H1 (cell line): ENCODE data around the gene DDX50. TPM values are rescaled to one million over a fixed set of nuclear protein-coding genes. Genes with fewer than 3 reads are reported as not detected.

Source experiments
- CTCF ChIA-PET: fragments of 300-600 bp; sonication (Branson Sonifier 250); formaldehyde crosslinking; loops from one replicate; lab custom pipeline; 2021; ENCODE audit not compliant: partially characterized antibody; lab: Charles Lee
- POLR2A ChIA-PET: fragments of 300-600 bp; sonication (Branson Sonifier 250); formaldehyde crosslinking; loops from one replicate; lab custom pipeline; 2021; ENCODE audit warnings: inconsistent platforms; ENCODE audit not compliant: partially characterized antibody; lab: Charles Lee
- DNase-seq, 2 experiments: peaks; one replicate each; pipeline versions ENCODE4 v3.0.0 to v3.0.0-alpha.2; 2010 to 2022; ENCODE audit warnings: low spot score in 2 of 2, low read depth in 1 of 2, mixed read lengths in 1 of 2
- FAIRE-seq: peaks from 2 replicates; lab custom pipeline; 2011; peaks lifted over from hg19 to GRCh38; lab: Jason Lieb, UNC
- H2AFZ ChIP-seq: 2 replicates; pipeline ENCODE4 v1.8.1; 2012; ENCODE audit warnings: low read length, inconsistent platforms
- H2AK5ac ChIP-seq: 2 replicates; pipeline ENCODE4 v1.6.1; 2013; ENCODE audit warnings: low read depth, low read length
- H2BK120ac ChIP-seq: replicated peaks from 2 replicates; pipeline ENCODE3; 2013; ENCODE audit warnings: low read depth, low read length, inconsistent platforms
- H2BK12ac ChIP-seq: 2 replicates; pipeline ENCODE4 v1.6.1; 2013; ENCODE audit warnings: low read depth, low read length
- H2BK15ac ChIP-seq: 2 replicates; pipeline ENCODE4 v1.6.1; 2013; ENCODE audit warnings: low read length
- H2BK20ac ChIP-seq: 2 replicates; pipeline ENCODE4 v1.6.1; 2013; ENCODE audit warnings: low read length
- H2BK5ac ChIP-seq: 2 replicates; pipeline ENCODE4 v1.6.1; 2013; ENCODE audit warnings: low read depth, low read length
- H3K14ac ChIP-seq: 2 replicates; pipeline ENCODE4 v1.6.1; 2013; ENCODE audit warnings: inconsistent platforms; ENCODE audit not compliant: insufficient read length
- H3K18ac ChIP-seq: 2 replicates; pipeline ENCODE4 v1.6.1; 2013; ENCODE audit warnings: low read length; ENCODE audit errors: extremely low read depth
- H3K23ac ChIP-seq: 2 replicates; pipeline ENCODE4 v1.6.1; 2013; ENCODE audit warnings: inconsistent platforms; ENCODE audit not compliant: insufficient read length
- H3K23me2 ChIP-seq: 2 replicates; pipeline ENCODE4 v1.6.1; 2013; ENCODE audit warnings: low read depth, low read length
- H3K27ac ChIP-seq: 2 replicates; pipeline ENCODE4 v1.6.1; 2011; ENCODE audit warnings: low read depth, low read length, inconsistent platforms
- H3K27me3 ChIP-seq, 4 experiments: replicated peaks in 1 of 4; 1 replicate in 1 of 4; 2 replicates in 3 of 4; pipeline versions ENCODE4 v1.6.1 to v1.8.1; 2011 to 2013; ENCODE audit warnings: low read length in 3 of 4, mild to moderate bottlenecking in 3 of 4, inconsistent platforms in 2 of 4, mixed read lengths in 2 of 4, moderate library complexity in 1 of 4; ENCODE audit not compliant: control insufficient read depth in 3 of 4, insufficient read depth in 3 of 4; ENCODE audit errors: extremely low read depth in 1 of 4
- H3K36me3 ChIP-seq, 4 experiments: 2 replicates each; pipeline versions ENCODE4 v1.6.1 to v1.8.1; 2011 to 2013; ENCODE audit warnings: mild to moderate bottlenecking in 4 of 4, low read length in 3 of 4, moderate library complexity in 2 of 4, control low read depth in 1 of 4, inconsistent platforms in 1 of 4; ENCODE audit not compliant: insufficient read depth in 4 of 4, control insufficient read depth in 2 of 4
- H3K4ac ChIP-seq: replicated peaks from 2 replicates; pipeline ENCODE3; 2013; ENCODE audit warnings: low read length, low read depth, mixed read lengths, inconsistent platforms; ENCODE audit not compliant: insufficient read length
- H3K4me1 ChIP-seq, 4 experiments: replicated peaks in 1 of 4; 1 replicate in 1 of 4; 2 replicates in 3 of 4; pipeline versions ENCODE4 v1.6.1 to v1.8.1; 2011 to 2013; ENCODE audit warnings: low read length in 3 of 4, inconsistent platforms in 2 of 4, mixed read lengths in 1 of 4; ENCODE audit not compliant: insufficient read depth in 4 of 4, control insufficient read depth in 3 of 4
- H3K4me2 ChIP-seq, 2 experiments: 2 replicates each; pipeline versions ENCODE4 v1.6.1 to v1.8.1; 2011 to 2013; ENCODE audit warnings: low read depth in 2 of 2, low read length in 2 of 2, control low read depth in 1 of 2, inconsistent platforms in 1 of 2, mild to moderate bottlenecking in 1 of 2; ENCODE audit not compliant: insufficient read depth in 1 of 2
- H3K4me3 ChIP-seq, 4 experiments: fragments of 200-600, 300-600 bp in 1 of 4; sonication (generic), shearing (Covaris generic), sonication (Bioruptor Twin) in 1 of 4; 2 replicates each; pipeline versions ENCODE4 v1.5.1 to v1.8.1; 2011 to 2016; ENCODE audit warnings: low read length in 4 of 4, low read depth in 3 of 4, control low read depth in 2 of 4, inconsistent platforms in 2 of 4, mild to moderate bottlenecking in 2 of 4, mixed read lengths in 1 of 4, moderate library complexity in 1 of 4; ENCODE audit not compliant: insufficient read depth in 2 of 4; ENCODE audit errors: extremely low read depth in 1 of 4
- H3K56ac ChIP-seq: replicated peaks from 2 replicates; pipeline ENCODE3; 2013; ENCODE audit warnings: low read depth, mild to moderate bottlenecking, mixed read lengths, low read length, inconsistent platforms; ENCODE audit not compliant: insufficient read length
- H3K79me1 ChIP-seq: 2 replicates; pipeline ENCODE4 v1.6.1; 2013; ENCODE audit warnings: low read depth, low read length, control low read depth
- H3K79me2 ChIP-seq, 2 experiments: 2 replicates each; pipeline versions ENCODE4 v1.6.1 to v1.8.1; 2012 to 2013; ENCODE audit warnings: low read length in 2 of 2, mild to moderate bottlenecking in 2 of 2, inconsistent platforms in 1 of 2; ENCODE audit not compliant: insufficient read depth in 2 of 2, control insufficient read depth in 1 of 2
- H3K9ac ChIP-seq, 4 experiments: replicated peaks in 1 of 4; 1 replicate in 1 of 4; 2 replicates in 3 of 4; pipeline versions ENCODE4 v1.6.1 to v1.8.1; 2011 to 2013; ENCODE audit warnings: low read depth in 3 of 4, low read length in 3 of 4, control low read depth in 2 of 4, mild to moderate bottlenecking in 2 of 4, moderate library complexity in 2 of 4, inconsistent platforms in 1 of 4; ENCODE audit errors: extremely low read depth in 1 of 4
- H3K9me3 ChIP-seq, 2 experiments: 2 replicates each; pipeline versions ENCODE4 v1.6.1 to v1.8.1; 2012 to 2013; ENCODE audit warnings: mild to moderate bottlenecking in 2 of 2, moderate library complexity in 2 of 2, control low read depth in 1 of 2, inconsistent platforms in 1 of 2, low read depth in 1 of 2, low read length in 1 of 2, mixed read lengths in 1 of 2; ENCODE audit not compliant: insufficient read depth in 2 of 2
- H4K20me1 ChIP-seq, 2 experiments: replicated peaks in 1 of 2; 2 replicates each; pipeline versions ENCODE3 to v1.8.1; 2011 to 2013; ENCODE audit warnings: inconsistent platforms in 2 of 2, low read length in 2 of 2, mild to moderate bottlenecking in 1 of 2; ENCODE audit not compliant: insufficient read depth in 2 of 2, control insufficient read depth in 1 of 2
- H4K5ac ChIP-seq: 2 replicates; pipeline ENCODE4 v1.6.1; 2013; ENCODE audit warnings: low read length, low read depth, mixed read lengths, inconsistent platforms; ENCODE audit not compliant: insufficient read length
- H4K8ac ChIP-seq: 2 replicates; pipeline ENCODE4 v1.8.0; 2013; ENCODE audit warnings: mild to moderate bottlenecking, moderate library complexity, low read length, inconsistent platforms; ENCODE audit not compliant: insufficient read depth; ENCODE audit errors: extremely low read depth
- H4K91ac ChIP-seq: replicated peaks from 2 replicates; pipeline ENCODE3; 2013; ENCODE audit warnings: low read length, mixed read lengths, inconsistent platforms; ENCODE audit not compliant: insufficient read length
- SIX5 ChIP-seq: IDR thresholded peaks from 2 replicates; pipeline ENCODE4 v1.6.1; 2011; ENCODE audit warnings: mild to moderate bottlenecking, low read depth, low read length
- WGBS, 2 experiments: shearing (Covaris generic) in 1 of 2; methylation state at CpG; one replicate each; pipeline versions ENCODE4 v1.1.6 to v1.1.7; 2013 to 2015; ENCODE audit warnings: low lambda C conversion rate in 2 of 2, mixed read lengths in 2 of 2, inconsistent platforms in 1 of 2, low coverage in 1 of 2, missing lambda C conversion rate in 1 of 2; ENCODE audit not compliant: insufficient replicate concordance in 2 of 2, insufficient coverage in 1 of 2, insufficient read length in 1 of 2; ENCODE audit errors: extremely low coverage in 1 of 2, missing lambda C conversion rate in 1 of 2; 5-methylcytosine and 5-hydroxymethylcytosine counted together
- polyA plus RNA-seq, 7 experiments: library from polyadenylated mRNA; depleted of rRNA in 3 of 7; stranded (reverse) in 5 of 7; unstranded in 2 of 7; fragments of >200 nt in 5 of 7; fragments of 200-250 nt in 2 of 7; gene quantifications; 1 replicate in 5 of 7; 2 replicates in 1 of 7; 4 replicates in 1 of 7; pipeline versions ENCODE4 v1.2.1 to v1.2.3, GENCODE V29; 2011 to 2013; ENCODE audit warnings: missing spikeins in 2 of 7, mixed read lengths in 2 of 7
- total RNA-seq: library from RNA; stranded (reverse); fragmentation: NEBNext Ultra II Directional; extraction: Animal tissue kit (Norgen Biotek cat#: 25700); gene quantifications from 2 replicates; pipeline ENCODE4 v1.2.1, GENCODE V29; 2021

The DDX50 gene
- total and polyA plus RNA-seq, 2 of the 8 experiments (the other 6 are each of a cell fraction or from before 2014, with no cell fraction given) = 20.0 to 36.5 TPM

DNA sequence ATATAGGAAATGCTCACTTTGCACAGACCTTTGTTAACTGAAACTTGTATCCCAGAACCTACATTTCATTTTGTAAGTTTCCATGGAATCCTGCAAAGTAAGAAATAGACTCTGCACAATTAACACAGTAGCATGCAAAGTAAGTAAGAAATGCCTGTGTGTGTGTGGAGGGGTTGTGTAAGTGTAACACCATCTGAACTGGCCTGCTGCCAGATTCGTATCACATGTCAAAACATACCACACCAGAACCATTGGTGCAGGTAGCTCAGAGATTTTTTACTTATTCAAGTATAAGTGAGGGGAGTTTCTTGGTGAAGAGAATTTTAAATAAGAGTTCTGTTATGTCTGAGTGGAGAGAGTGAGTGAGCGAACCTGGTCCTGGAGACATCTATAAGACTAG, 37.0 kb downstream of the DDX50 start:
- Histone ChIP-seq H3K27me3 (no peaks in the 10 kb centered on the region), H3K27ac (no peak overlapping the region), H3K36me3 (peaks cover 2 to 26% (median 13%) of the 10 kb centered on the region in 4 experiments; a peak in 5 of 8 replicates), H4K5ac (no peak overlapping the region), H3K4me2 (no peak overlapping the region), H2BK120ac (no peak overlapping the region), H3K4me3 (no peak overlapping the region), H2BK5ac (no peak overlapping the region), H3K79me2 (no peaks in the 10 kb centered on the region), H3K14ac (no peak overlapping the region), H4K20me1 (no peaks in the 10 kb centered on the region), H3K9ac (no peak overlapping the region), H3K4ac (no peak overlapping the region), H3K23me2 (no peaks in the 10 kb centered on the region), H2BK12ac (no peak overlapping the region), H2AFZ (no peak overlapping the region), H3K18ac (no peak overlapping the region), H2AK5ac (no peak overlapping the region), H4K91ac (no peak overlapping the region), H3K4me1 (no peaks in the 10 kb centered on the region), H3K23ac (no peak overlapping the region), H2BK15ac (no peak overlapping the region), H3K9me3 (no peaks in the 10 kb centered on the region), H3K79me1 (no peaks in the 10 kb centered on the region), H3K56ac (no peak overlapping the region), H4K8ac (no peak overlapping the region), H2BK20ac (no peak overlapping the region)
- WGBS, 2 experiments = 92% methylated on average over 2 of the region's 2 CpGs; no CpG with 5 or more reads in 1 of the 2 experiments
- CTCF ChIA-PET = no interaction called here
- no peak for FAIRE-seq
- no peak for TF ChIP-seq SIX5
- no peak for DNase-seq
- POLR2A ChIA-PET = interaction anchor here (0.9 kb wide), 1 partner anchor 10 kb away, joined by 3 read pairs; no protein-coding TSS in a partner anchor
